Right lobe of liver (tissue), 6 donors: ENCODE measurements around the gene RANBP3L. TPM values are rescaled to one million over a fixed set of nuclear protein-coding genes. Genes with fewer than 3 reads are reported as not detected.
"Not testable (repeated sequence)": the region's sequence is repeated elsewhere in the genome, so short reads cannot be mapped to it uniquely, and the experiment has no call there.

Source experiments
- ATAC-seq, 4 donors: fragments of 200-7000 bp; cut with Tn5 transposase; one replicate each; pipeline ENCODE4 v1.9.1; 2020; ENCODE audit warnings: mild to moderate bottlenecking in 4 of 4, moderate library complexity in 4 of 4
- DNase-seq, 3 donors: peaks; one replicate each; pipeline ENCODE4 v3.0.0-alpha.2; 2020
- H3K27ac ChIP-seq, 3 donors: fragments of 200-600 bp; one replicate each; pipeline ENCODE4 v1.8.0; 2022
- H3K27me3 ChIP-seq, 2 donors: fragments of 200-600 bp; one replicate each; pipeline ENCODE4 v1.8.0; 2022
- H3K36me3 ChIP-seq, 4 donors: fragments of 200-600 bp; sonication (generic) in 1 of 4; one replicate each; pipeline versions ENCODE4 v1.5.1 to v1.8.0; 2017 to 2022; ENCODE audit warnings: control low read depth in 1 of 4
- H3K4me1 ChIP-seq, 4 donors: fragments of 200-600 bp; sonication (generic) in 1 of 4; one replicate each; pipeline versions ENCODE4 v1.5.1 to v1.8.0; 2017 to 2022; ENCODE audit warnings: control low read depth in 1 of 4
- H3K4me3 ChIP-seq, 3 donors: fragments of 200-600 bp; one replicate each; pipeline ENCODE4 v1.8.0; 2022
- H3K9me3 ChIP-seq, 4 donors: fragments of 200-600 bp; sonication (generic) in 1 of 4; one replicate each; pipeline versions ENCODE4 v1.5.1 to v1.8.0; 2017 to 2022; ENCODE audit warnings: control low read depth in 1 of 4
- POLR2A ChIP-seq: fragments of 450-650 bp; IDR thresholded peaks from one replicate; pipeline ENCODE4 v1.6.1; 2017; ENCODE audit warnings: antibody characterized with exemption, mild to moderate bottlenecking
- WGBS: methylation state at CpG from one replicate; pipeline ENCODE4 v1.1.6; 2018; ENCODE audit warnings: low coverage, low lambda C conversion rate; ENCODE audit not compliant: insufficient coverage; ENCODE audit errors: missing lambda C conversion rate; 5-methylcytosine and 5-hydroxymethylcytosine counted together
- intact Hi-C, 2 donors: fragments of 100-400 bp; cut with DNase I; formaldehyde crosslinking; loops; one replicate each; pipeline versions ENCODE4 v1.11.2 to v1.14.1; 2022
- long read RNA-seq: library from polyadenylated mRNA; unstranded; transcript quantifications from one replicate; pipeline ENCODE4 v2.0.0, GENCODE V29; 2019
- total RNA-seq, 6 experiments: library from RNA; depleted of rRNA in 2 of 6; stranded (reverse); fragments of >200 nt in 2 of 6; fragmentation: NEBNext Ultra II Directional in 3 of 6; extraction: Animal tissue kit (Norgen Biotek cat#: 25700) in 3 of 6; gene quantifications; one replicate each; pipeline versions ENCODE4 v1.1.0 to v1.2.4, GENCODE V29; 2016 to 2023
- TF ChIP-seq, protein P1 (sequence below), 4 donors: fragments of 200-600 bp in 3 of 4; fragments of 450-650 bp in 1 of 4; IDR thresholded peaks; one replicate each; pipeline versions ENCODE4 v1.5.1 to v1.8.0; 2016 to 2022; ENCODE audit warnings: antibody characterized with exemption in 4 of 4, mild to moderate bottlenecking in 2 of 4
- donor health status: DM: no; HTN: yes; CAD: no.
- donor health status: DM: no; HTN: no; CAD: no.
- donor health status: DM: no; HTN: no; CAD: no.
- donor health status: DM: no; HTN: yes; CAD: no.
- donor health status: DM: no; HTN: yes; CAD: no.

RANBP3L gene
- total RNA-seq, result 1 to 10 TPM in 4 of 6 experiments, under 1 TPM in 2; 0.22 to 5.0 (median 1.3) TPM
- long read RNA-seq, result 0 reads

- ATAC-seq, result peak; percentile 71 to 83 (median 72)
Observed at GRCh38 chr5:36301858-36302603, at the start of gene RANBP3L. RANBP3L (minus strand) TSS chr5:36301902; CDS start chr5:36301416, 486 bp downstream.

DNA sequence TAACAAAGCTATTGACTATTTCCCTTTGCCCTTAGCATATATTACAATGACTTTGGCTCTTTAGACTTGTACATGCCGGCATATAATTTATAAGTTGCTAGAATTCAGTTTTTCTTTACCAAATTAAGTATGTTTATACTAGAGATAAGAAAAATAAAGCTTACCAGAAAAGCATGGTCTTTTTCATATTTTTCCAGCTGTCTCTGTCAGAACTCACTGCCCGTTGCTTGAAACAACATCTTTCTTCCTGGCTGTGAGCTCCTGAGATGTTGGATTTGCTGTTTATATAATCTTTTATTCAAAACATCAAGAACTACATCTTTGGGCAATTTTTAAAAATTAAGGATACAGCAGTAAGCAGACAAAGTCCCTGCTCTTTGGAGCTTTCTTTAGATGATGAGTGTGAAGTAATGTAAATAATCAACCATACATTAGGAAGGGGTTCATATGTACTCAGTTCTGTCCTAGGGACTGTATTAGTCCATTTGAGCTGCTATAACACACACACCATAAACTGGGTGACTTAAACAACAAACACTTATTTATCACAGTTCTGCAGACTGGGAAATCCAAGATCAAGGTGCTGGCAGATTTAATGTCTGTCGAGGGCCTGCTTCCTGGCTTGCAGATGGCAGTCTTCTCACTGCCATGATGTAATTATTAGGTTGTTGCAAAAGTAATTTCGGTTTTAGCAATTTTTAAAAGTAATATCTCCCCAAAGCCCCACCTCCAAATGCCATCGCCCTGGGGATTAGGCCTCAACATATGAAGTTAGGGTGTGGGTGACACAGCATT is 45.4 kb upstream of the RANBP3L start:
- Histone ChIP-seq H3K27me3 (no peaks in the 10 kb centered on the region), H3K4me3 (no peak overlapping the region), H3K9me3 (no peaks in the 10 kb centered on the region), H3K27ac (no peak overlapping the region), H3K36me3 (no peaks in the 10 kb centered on the region), H3K4me1 (no peaks in the 10 kb centered on the region)
- intact Hi-C loops, result no loop called here
- no peak for DNase-seq
- 81% methylated on average over 5 of the region's 5 CpGs for WGBS
- ATAC-seq, result no peak
- TF ChIP-seq, protein P1, sequence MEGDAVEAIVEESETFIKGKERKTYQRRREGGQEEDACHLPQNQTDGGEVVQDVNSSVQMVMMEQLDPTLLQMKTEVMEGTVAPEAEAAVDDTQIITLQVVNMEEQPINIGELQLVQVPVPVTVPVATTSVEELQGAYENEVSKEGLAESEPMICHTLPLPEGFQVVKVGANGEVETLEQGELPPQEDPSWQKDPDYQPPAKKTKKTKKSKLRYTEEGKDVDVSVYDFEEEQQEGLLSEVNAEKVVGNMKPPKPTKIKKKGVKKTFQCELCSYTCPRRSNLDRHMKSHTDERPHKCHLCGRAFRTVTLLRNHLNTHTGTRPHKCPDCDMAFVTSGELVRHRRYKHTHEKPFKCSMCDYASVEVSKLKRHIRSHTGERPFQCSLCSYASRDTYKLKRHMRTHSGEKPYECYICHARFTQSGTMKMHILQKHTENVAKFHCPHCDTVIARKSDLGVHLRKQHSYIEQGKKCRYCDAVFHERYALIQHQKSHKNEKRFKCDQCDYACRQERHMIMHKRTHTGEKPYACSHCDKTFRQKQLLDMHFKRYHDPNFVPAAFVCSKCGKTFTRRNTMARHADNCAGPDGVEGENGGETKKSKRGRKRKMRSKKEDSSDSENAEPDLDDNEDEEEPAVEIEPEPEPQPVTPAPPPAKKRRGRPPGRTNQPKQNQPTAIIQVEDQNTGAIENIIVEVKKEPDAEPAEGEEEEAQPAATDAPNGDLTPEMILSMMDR (IDR thresholded peaks at IDR 0.05), result no peak
- no peak for TF ChIP-seq POLR2A

More at GRCh38 chr5:36301858-36302603, at the start of gene RANBP3L:
- no peak for TF ChIP-seq POLR2A
- TF ChIP-seq, protein P1 (IDR thresholded peaks at IDR 0.05), result no peak
- Histone ChIP-seq H3K27me3 (no peaks in the 10 kb centered on the region), H3K27ac (peak within 1 kb of the TSS; percentile 63 to 85 (median 81)), H3K36me3 (no peaks in the 10 kb centered on the region), H3K4me1 (peaks cover 0 to 47% (median 6%) of the 10 kb centered on the region in 4 donors), H3K9me3 (no peaks in the 10 kb centered on the region), H3K4me3 (peak within 1 kb of the TSS; percentile 12 to 36 (median 31))
- peak in 2 of 3 donors; percentile 56 to 57 for DNase-seq
- WGBS, result 14% methylated on average over 5 of the region's 5 CpGs
- intact Hi-C loops, result loop anchor here in 1 of 2 donors (5.0 kb wide), 1 partner anchor 60 kb away; the partner anchor contains the start of gene NADK2

DNA sequence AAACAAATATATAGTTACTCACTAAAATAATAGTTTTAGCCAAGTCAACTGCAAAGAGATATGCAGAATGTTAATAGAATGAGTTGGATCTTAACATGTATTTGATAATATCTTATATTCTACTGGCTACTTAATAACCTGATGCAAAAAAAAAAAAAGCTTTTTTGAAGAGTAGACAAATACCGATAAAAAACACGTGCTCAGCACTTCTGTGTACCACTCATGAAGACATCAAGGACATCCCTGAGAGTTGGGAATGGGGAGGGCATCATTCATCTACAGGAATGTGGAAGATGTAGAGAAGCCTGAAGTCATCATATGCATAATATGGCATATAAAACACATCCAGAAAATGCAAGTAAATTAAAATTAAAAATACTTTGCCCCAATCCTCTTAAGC is 43.2 kb upstream of the RANBP3L start:
- WGBS, result 67% methylated on average over 2 of the region's 2 CpGs
- DNase-seq (no peak), ATAC-seq (no peak)
- no peaks in the 10 kb centered on the region for H3K4me1 ChIP-seq
- H3K9me3 ChIP-seq, result no peaks in the 10 kb centered on the region
- intact Hi-C loops, result no loop called here
- H3K4me3 ChIP-seq, result no peak overlapping the region
- no peaks in the 10 kb centered on the region for H3K36me3 ChIP-seq
- no peaks in the 10 kb centered on the region for H3K27me3 ChIP-seq
- TF ChIP-seq POLR2A, result no peak
- TF ChIP-seq, protein P1 (IDR thresholded peaks at IDR 0.05), result no peak
- no peak overlapping the region for H3K27ac ChIP-seq

GRCh38 chr5:36341720-36342119 is 40.0 kb upstream of the RANBP3L start:
- H3K9me3 ChIP-seq, H3K4me1 ChIP-seq, ATAC-seq, H3K27ac ChIP-seq, H3K27me3 ChIP-seq, intact Hi-C loops, H3K36me3 ChIP-seq, DNase-seq, H3K4me3 ChIP-seq: not testable (repeated sequence)
- WGBS, result 81% methylated on average over 4 of the region's 4 CpGs

DNA sequence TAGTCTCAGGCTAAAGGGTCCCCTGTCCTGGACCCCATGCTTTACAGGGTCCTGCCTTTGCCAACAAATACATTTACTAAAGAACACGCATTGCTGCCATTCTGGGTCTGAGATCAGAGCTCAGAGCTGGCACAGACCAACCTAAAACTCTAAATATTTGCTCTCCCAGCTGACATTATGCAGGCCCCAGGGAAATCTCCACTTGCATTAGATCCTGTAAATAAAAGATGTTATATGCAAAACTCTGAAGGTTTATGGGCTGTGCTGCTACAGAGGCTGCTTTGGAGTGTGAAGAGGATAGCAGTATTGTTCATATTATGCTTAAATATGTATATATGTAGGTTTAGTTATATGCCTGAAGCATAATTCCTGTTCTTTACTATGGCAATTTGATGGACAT is 35.9 kb upstream of the RANBP3L start:
- WGBS, result no CpG with 5 or more reads among the region's 1 CpG
- no peak for ATAC-seq

More for the DNA sequence above, 35.9 kb upstream of the RANBP3L start:
- Histone ChIP-seq H3K4me3 (no peak overlapping the region), H3K27me3 (no peaks in the 10 kb centered on the region), H3K27ac (no peak overlapping the region), H3K9me3 (no peaks in the 10 kb centered on the region), H3K36me3 (no peaks in the 10 kb centered on the region), H3K4me1 (no peaks in the 10 kb centered on the region)
- DNase-seq, result no peak
- TF ChIP-seq, protein P1 (IDR thresholded peaks at IDR 0.05), result no peak
- no peak for TF ChIP-seq POLR2A
- intact Hi-C loops, result no loop called here
